ENCODE measurements around the gene DUSP19.

The DUSP19 gene

DNA sequence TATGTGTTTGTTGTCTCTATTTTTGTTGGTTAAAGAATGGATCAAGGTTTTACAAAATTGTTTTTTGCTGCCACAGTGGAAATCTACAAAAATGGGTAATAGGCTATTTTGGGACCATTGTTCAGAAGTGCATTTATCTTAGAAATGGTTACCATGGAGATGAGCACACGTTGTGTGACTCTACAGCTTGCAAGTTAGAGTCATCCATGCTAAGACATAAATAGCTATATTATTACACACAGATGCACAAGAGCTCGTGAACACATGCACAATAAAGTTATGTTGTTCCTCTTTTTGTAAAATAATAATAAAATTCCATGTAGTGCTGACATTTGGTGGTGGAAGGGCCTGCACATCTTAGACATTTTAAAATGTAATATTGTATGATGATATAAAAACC is 15.5 kb upstream of the DUSP19 start:
- DNase-seq (ENCODE audit: low read depth in 2 of 2, low spot score in 1 of 2) = no peak

- no peak for DNase-seq (ENCODE audit: low read depth in 2 of 2, low spot score in 1 of 2)
Observed at GRCh38 chr2:183068561-183068960, 10.0 kb upstream of the DUSP19 start.

DNA sequence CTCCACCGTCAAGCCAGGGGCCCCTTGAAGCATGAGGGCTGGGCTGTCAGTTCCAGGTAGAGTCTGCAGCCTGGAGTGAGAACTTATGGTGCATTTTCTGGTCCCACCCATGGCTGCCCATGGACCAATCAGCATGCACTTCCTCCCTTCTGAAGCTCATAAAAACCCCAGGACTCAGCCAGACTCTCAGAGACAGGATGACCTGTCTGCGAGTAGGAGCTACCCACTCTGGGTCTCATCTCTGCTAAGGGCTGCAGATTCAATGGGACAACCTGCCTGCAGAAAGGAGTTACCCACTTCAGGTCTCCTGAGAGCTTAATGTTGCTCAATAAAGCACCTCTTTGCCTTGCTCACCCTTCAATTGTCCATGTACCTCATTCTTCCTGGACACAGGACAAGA is 9.4 kb upstream of the DUSP19 start:
- DNase-seq (ENCODE audit: low read depth in 2 of 2, low spot score in 1 of 2) = no peak

GRCh38 chr2:183070942-183071844 is 7.4 kb upstream of the DUSP19 start:
- DNase-seq (ENCODE audit: low read depth in 2 of 2, low spot score in 1 of 2) = no peak

DNA sequence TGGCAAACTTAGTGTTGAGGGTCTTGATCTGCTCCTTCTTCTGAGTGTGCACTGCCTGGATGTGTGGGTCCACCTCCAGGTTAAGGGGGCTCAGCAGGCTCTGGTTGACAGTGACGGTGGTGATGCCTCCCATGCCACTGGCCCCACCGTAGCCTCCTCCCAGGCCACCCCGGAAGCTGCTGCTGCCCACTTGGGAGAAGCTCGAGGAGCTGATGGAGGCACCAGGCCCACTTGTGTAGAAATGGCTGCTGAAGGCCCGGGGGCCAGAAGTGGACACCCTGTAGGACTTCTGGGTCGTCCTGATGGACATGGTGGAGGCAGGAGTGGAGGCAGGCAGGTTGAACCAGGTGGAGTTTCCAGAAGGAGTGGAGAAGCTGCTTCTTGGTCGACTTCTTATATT is 6.4 kb upstream of the DUSP19 start:
- no peak for DNase-seq (ENCODE audit: low read depth in 2 of 2, low spot score in 1 of 2)

- no peak for DNase-seq (ENCODE audit: low read depth in 2 of 2, low spot score in 1 of 2)
Observed at GRCh38 chr2:183078163-183078463, 434 bp upstream of the DUSP19 start.

DNA sequence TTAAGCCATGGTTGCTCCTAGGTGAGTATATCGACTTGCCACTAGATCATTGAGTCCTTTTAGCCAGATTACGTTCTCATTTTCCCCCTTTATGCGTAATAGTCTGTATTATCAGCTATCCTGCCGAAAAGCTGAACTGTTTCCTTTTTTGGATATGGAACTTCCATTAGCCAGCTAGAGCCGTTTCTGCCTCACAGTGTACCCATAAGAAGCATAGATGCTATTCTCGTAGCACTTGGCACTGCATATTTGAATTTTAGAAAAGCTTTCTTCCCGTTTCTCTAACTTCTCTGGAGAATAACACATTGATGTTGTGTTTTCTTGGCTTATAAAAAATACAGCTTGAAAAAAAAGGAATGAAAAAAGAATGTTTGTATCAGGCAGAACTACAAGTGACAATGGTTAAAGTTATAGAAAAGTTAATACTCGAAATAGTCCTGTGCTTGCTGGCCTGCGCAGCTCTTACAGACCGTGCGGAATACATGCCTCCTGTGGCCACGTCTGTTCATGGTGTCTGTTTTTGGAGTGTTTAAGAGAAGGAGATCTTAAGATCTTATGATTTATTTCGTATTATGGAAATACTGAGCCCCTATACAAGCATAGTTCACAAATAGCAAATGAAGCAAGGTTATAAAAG is 710 bp downstream of the DUSP19 start:
- DNase-seq (ENCODE audit: low read depth in 2 of 2, low spot score in 1 of 2) = no peak

DNA sequence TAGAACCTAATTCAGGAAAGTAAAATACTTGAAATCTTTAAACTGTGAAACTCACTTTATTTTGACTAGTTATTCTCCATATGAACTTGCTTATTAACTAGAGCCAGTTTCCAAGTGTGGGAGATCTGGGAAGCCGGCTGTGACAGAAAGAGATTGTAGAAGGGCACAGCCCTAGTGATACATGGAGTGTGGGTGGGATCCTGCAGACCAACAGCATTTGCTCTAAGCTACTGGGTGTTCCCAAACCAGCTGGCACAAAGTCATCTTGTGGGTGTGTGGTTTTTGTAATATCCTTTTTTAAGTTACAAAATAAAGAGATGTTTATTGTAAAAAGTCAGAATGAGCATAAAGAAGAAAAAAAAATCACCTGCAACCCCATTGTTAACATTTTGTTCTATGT is 3.4 kb downstream of the DUSP19 start:
- DNase-seq (ENCODE audit: low read depth in 2 of 2, low spot score in 1 of 2) = no peak

GRCh38 chr2:183088061-183088460 is 9.5 kb downstream of the DUSP19 start:
- DNase-seq (ENCODE audit: low read depth in 2 of 2, low spot score in 1 of 2) = no peak

GRCh38 chr2:183089192-183089851 is 10.8 kb downstream of the DUSP19 start:
- DNase-seq (ENCODE audit: low read depth in 2 of 2, low spot score in 1 of 2) = no peak

- no peak for DNase-seq (ENCODE audit: low read depth in 2 of 2, low spot score in 1 of 2)
Observed at GRCh38 chr2:183091318-183091953, 12.9 kb downstream of the DUSP19 start.

- no peak for DNase-seq (ENCODE audit: low read depth in 2 of 2, low spot score in 1 of 2)
Observed at GRCh38 chr2:183091954-183092345, 13.4 kb downstream of the DUSP19 start.

DNA sequence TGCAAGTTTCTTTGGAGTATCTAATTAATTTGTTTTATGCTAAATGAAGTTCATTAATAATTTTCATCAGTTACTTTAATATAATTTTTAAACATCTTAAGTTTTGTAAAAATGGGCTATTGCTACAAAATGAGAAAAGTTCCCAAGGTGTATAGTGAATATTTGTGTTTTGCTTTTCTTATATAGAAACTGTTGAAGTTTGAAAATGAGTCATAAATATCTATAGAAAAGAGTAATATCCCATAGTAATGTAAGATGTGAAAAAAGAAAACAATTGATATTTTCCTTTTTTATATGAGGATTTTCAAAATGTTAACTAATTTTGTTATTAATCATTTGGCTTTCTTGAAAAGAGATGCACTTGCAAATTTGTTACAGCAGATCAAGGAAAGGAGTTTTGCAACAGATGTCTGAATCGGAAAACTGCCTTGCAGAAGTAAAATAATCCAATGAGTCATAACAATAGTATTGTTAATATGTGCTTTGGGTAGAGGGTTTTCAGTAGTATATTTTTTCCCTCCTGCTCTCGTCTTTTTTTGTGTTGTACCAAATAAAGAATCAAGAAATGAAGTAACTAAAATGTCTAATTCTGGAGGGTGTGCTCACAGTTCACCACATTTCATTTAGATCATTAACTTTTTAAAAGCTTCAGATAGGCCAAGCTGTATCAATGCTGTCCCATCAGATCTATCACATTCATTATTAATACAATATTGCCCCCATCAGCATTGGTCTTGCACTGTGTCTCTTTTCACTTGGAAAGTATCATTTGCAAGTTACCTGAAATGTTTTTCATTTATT is 15.5 kb downstream of the DUSP19 start:
- no peak for DNase-seq (ENCODE audit: low read depth in 2 of 2, low spot score in 1 of 2)

DNA sequence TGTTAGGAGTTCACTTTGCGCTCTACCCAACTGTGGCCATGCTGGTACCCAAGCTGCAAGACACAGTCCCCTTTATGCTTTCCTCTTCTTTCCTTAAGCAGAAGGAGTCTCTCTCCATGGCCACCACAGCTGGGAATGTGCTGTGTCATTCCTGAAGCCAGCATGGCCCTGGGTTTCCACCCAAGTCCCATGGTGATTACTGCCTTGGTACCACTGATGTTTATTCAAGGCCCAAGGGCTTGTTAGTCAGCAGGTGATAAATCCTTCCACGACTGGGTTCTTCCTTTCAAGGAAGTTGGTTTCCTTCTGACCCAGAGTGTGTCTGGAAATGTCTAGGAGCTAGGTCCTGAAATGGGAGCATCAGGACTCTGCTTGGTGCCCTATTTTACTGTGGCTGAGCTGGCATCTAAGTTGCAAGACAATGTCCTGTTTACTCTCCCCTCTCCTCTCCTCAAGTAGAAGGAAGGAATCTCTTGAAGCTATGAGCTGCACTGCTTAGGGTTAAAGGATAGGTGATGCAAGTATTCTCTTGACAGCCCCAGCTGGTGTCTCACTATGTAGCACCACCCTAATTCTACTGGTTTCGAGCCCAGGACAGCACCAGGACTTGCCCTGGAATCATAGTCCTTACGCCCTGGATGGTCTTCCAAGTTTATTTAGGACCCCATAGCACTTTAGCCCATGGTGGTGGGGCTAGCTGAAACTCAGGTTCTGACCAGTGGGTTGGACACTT is 27.0 kb downstream of the DUSP19 start:
- no peak for DNase-seq (ENCODE audit: low read depth in 2 of 2, low spot score in 1 of 2)

- no peak for DNase-seq (ENCODE audit: low read depth in 2 of 2, low spot score in 1 of 2)
Observed at GRCh38 chr2:183112577-183112976, 34.0 kb downstream of the DUSP19 start.

- no peak for DNase-seq (ENCODE audit: low read depth in 2 of 2, low spot score in 1 of 2)
Observed at GRCh38 chr2:183113630-183114029, 35.1 kb downstream of the DUSP19 start.

- DNase-seq (ENCODE audit: low read depth in 2 of 2, low spot score in 1 of 2) = no peak
Observed at GRCh38 chr2:183117226-183117625, 38.7 kb downstream of the DUSP19 start.

DNA sequence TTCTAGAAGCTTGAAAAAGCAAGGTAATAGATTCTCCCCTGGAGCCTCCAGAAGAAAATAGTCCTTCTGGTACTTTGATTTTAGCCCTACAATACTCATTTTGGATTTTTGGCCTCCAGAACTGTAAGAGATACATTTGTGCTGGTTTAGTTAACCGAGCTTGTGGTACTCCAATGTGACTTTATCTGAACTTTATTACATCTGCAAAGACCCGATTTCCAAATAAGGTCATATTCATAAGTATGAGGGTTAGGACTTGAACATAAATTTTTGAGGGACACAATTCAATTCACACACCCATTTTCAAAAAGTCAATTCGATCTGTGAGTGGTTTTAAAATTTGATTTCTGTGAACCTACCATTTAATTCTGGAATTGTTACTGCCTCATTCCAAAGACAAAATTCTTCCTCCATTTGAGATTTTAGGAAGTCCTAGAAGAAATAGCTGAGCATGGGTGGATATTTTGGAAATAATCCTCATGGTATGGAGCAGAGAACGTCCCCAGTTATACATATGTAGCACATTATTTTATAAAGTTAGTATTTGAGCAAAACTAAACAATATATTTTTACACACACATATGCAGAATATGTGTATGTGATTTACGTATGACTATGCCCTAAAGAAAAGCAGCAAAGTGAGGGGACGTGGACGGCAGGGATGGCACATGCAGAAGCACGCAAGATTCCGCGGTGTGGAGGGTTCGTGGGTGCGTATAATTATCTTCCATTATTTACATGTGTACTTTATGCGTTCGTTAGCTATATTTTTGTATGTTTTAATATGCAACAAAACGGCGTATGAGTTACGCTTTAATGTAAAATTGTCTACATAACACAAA is 44.8 kb downstream of the DUSP19 start:
- DNase-seq (ENCODE audit: low read depth in 2 of 2, low spot score in 1 of 2) = no peak

DNA sequence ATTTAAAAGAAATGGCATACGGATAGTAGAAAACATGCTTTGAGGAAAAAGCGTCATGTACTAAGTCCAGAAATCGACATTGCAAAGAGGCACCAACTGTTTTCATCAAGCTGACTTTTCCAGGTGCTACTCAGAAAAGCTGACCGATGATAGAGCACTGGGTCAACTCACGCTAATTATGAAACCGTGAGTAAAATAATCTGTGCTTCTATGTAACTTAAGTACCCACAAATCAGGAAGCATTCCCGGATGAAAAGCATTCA is 45.3 kb downstream of the DUSP19 start:
- no peak for DNase-seq (ENCODE audit: low read depth in 2 of 2, low spot score in 1 of 2)

All from stimulated activated CD8-positive, alpha-beta memory T cell treated with anti-CD3 and anti-CD28 coated beads, Interleukin-4, amount 100 ng/mL, for 1 hour (primary cell).